Endothelial cell of umbilical vein (primary cell): Measurements from ENCODE around the gene MRLN. TPM values are rescaled to one million over a fixed set of nuclear protein-coding genes. Genes with fewer than 3 reads are reported as not detected.
"Not testable (repeated sequence)": the region's sequence is repeated elsewhere in the genome, so short reads cannot be mapped to it uniquely, and the experiment has no call there.

Source experiments
- BruUV-seq: library from RNA; stranded (reverse); fragments of 400-500 nt; replicated peaks from 2 replicates; lab custom pipeline; 2021; lab: Mats Ljungman, UMichigan
- CTCF ChIA-PET: fragments of 300-600, 350-600 bp; sonication (Branson Sonifier 250); formaldehyde crosslinking; loops from one replicate; lab custom pipeline; 2021; ENCODE audit warnings: antibody characterized with exemption, inconsistent platforms; lab: Charles Lee
- POLR2A ChIA-PET: fragments of 300-600, 350-600 bp; sonication (Branson Sonifier 250); formaldehyde crosslinking; loops from one replicate; lab custom pipeline; 2021; ENCODE audit warnings: antibody characterized with exemption, inconsistent platforms; lab: Charles Lee
- DNase-seq: peaks from one replicate; pipeline ENCODE4 v3.0.0-alpha.2; 2011; ENCODE audit warnings: low read depth, low spot score
- FAIRE-seq: peaks from 2 replicates; lab custom pipeline; 2011; peaks lifted over from hg19 to GRCh38; lab: Jason Lieb, UNC
- H2AFZ ChIP-seq: 2 replicates; pipeline ENCODE4 v1.6.0; 2012; ENCODE audit warnings: low read depth, low read length, control low read depth, inconsistent platforms
- H3K27ac ChIP-seq: 2 replicates; pipeline ENCODE4 v1.5.1; 2011; ENCODE audit warnings: low read depth, mild to moderate bottlenecking, control low read depth, low read length, moderate library complexity; ENCODE audit not compliant: insufficient read depth
- H3K27me3 ChIP-seq, 2 experiments: 2 replicates each; pipeline versions ENCODE4 v1.6.0 to v1.6.1; 2011; ENCODE audit warnings: low read length in 2 of 2, mixed read lengths in 1 of 2; ENCODE audit not compliant: control insufficient read depth in 2 of 2, insufficient read depth in 2 of 2
- H3K36me3 ChIP-seq, 2 experiments: 2 replicates in 1 of 2; 3 replicates in 1 of 2; pipeline ENCODE4 v1.5.1; 2011; ENCODE audit warnings: low read length in 2 of 2, mild to moderate bottlenecking in 1 of 2, moderate library complexity in 1 of 2; ENCODE audit not compliant: control insufficient read depth in 2 of 2, insufficient read depth in 2 of 2; ENCODE audit errors: extremely low read depth in 1 of 2
- H3K4me1 ChIP-seq: 3 replicates; pipeline ENCODE4 v1.5.1; 2011; ENCODE audit warnings: mild to moderate bottlenecking, low read length; ENCODE audit not compliant: control insufficient read depth, insufficient read depth; ENCODE audit errors: extremely low read depth
- H3K4me2 ChIP-seq: 2 replicates; pipeline ENCODE4 v1.6.1; 2011; ENCODE audit warnings: low read length, control low read depth, mixed read lengths; ENCODE audit not compliant: insufficient read depth
- H3K4me3 ChIP-seq, 3 experiments: fragments of 200-600 bp in 1 of 3; sonication (generic), shearing (Covaris generic) in 1 of 3; replicated peaks in 1 of 3; 2 replicates each; pipeline ENCODE4 v1.5.1; 2011 to 2016; ENCODE audit warnings: control low read depth in 3 of 3, low read length in 3 of 3, mild to moderate bottlenecking in 2 of 3, inconsistent platforms in 1 of 3, low read depth in 1 of 3, moderate library complexity in 1 of 3; ENCODE audit not compliant: insufficient read depth in 1 of 3
- H3K79me2 ChIP-seq: 2 replicates; pipeline ENCODE4 v1.6.0; 2012; ENCODE audit warnings: low read length, inconsistent platforms; ENCODE audit not compliant: control insufficient read depth, insufficient read depth
- H3K9ac ChIP-seq: replicated peaks from 2 replicates; pipeline ENCODE3; 2011; ENCODE audit warnings: low read length, control low read depth; ENCODE audit not compliant: insufficient read depth; ENCODE audit errors: extremely low read depth
- H3K9me1 ChIP-seq: replicated peaks from 3 replicates; pipeline ENCODE4 v1.6.0; 2011; ENCODE audit warnings: mild to moderate bottlenecking, low read length; ENCODE audit not compliant: control insufficient read depth, insufficient read depth; ENCODE audit errors: extremely low read depth
- H3K9me3 ChIP-seq: replicated peaks from 2 replicates; pipeline ENCODE4 v1.5.1; 2012; ENCODE audit warnings: low read length, inconsistent platforms; ENCODE audit not compliant: control insufficient read depth, insufficient read depth
- H4K20me1 ChIP-seq: replicated peaks from 2 replicates; pipeline ENCODE3; 2011; ENCODE audit warnings: mild to moderate bottlenecking, low read length; ENCODE audit not compliant: control insufficient read depth, insufficient read depth; ENCODE audit errors: extremely low read depth
- CTCF ChIP-seq, 2 donors: IDR thresholded peaks; 1 replicate in 1 of 2; 2 replicates in 1 of 2; pipeline ENCODE4 v1.5.1; 2011; ENCODE audit warnings: low read length in 2 of 2, mild to moderate bottlenecking in 2 of 2, moderate library complexity in 2 of 2, control low read depth in 1 of 2, inconsistent platforms in 1 of 2, low read depth in 1 of 2; ENCODE audit not compliant: insufficient read depth in 1 of 2; ENCODE audit errors: extremely low read depth in 1 of 2
- EZH2 ChIP-seq: IDR thresholded peaks from 2 replicates; pipeline ENCODE4 v1.6.1; 2012; ENCODE audit warnings: borderline replicate concordance, low read depth, mild to moderate bottlenecking, moderate library complexity, low read length, inconsistent platforms; ENCODE audit not compliant: severe bottlenecking
- FOS ChIP-seq: IDR thresholded peaks from 2 replicates; pipeline ENCODE4 v1.6.1; 2011; ENCODE audit warnings: mild to moderate bottlenecking, low read length, moderate library complexity, borderline replicate concordance; ENCODE audit not compliant: insufficient read depth
- GATA2 ChIP-seq: IDR thresholded peaks from 2 replicates; pipeline ENCODE4 v1.7.0; 2011; ENCODE audit warnings: low read depth, mild to moderate bottlenecking, moderate library complexity, mixed read lengths, low read length; ENCODE audit not compliant: insufficient read length, insufficient read depth
- JUN ChIP-seq: IDR thresholded peaks from 2 replicates; pipeline ENCODE4 v1.6.1; 2011; ENCODE audit warnings: borderline replicate concordance, low read depth; ENCODE audit not compliant: insufficient read length, insufficient read depth
- MYC ChIP-seq: IDR thresholded peaks from one replicate; pipeline ENCODE4 v1.6.1; 2011; ENCODE audit warnings: mild to moderate bottlenecking, low read depth, low read length
- POLR2A ChIP-seq: IDR thresholded peaks from 2 replicates; pipeline ENCODE4 v1.6.1; 2012; ENCODE audit warnings: low read depth, mild to moderate bottlenecking, control low read depth, low read length
- POLR2AphosphoS5 ChIP-seq: IDR thresholded peaks from 2 replicates; pipeline ENCODE4 v1.6.1; 2012; ENCODE audit warnings: low read depth, mild to moderate bottlenecking, control low read depth, low read length, moderate library complexity; ENCODE audit not compliant: insufficient read depth
- dilution Hi-C: fragments of 300-500 bp; cut with MboI; formaldehyde crosslinking; loops from one replicate; pipeline ENCODE4 v1.15.0; 2019; ENCODE audit warnings: low sequenced_read_pairs; ENCODE audit not compliant: extremely low pct_ligation_motif_present
- intact Hi-C: fragments of 100-400 bp; cut with micrococcal nuclease; formaldehyde crosslinking; loops from one replicate; pipeline ENCODE4 v1.10.0; 2022
- polyA plus RNA-seq, 4 experiments: library from polyadenylated mRNA; depleted of rRNA in 3 of 4; stranded (reverse) in 3 of 4; unstranded in 1 of 4; fragments of >200 nt; gene quantifications; 2 replicates each; pipeline versions ENCODE4 v1.2.1 to v1.2.3, GENCODE V29; 2011 to 2012; ENCODE audit warnings: missing spikeins in 1 of 4
- total RNA-seq: library from RNA; stranded (reverse); gene quantifications from 2 replicates; pipeline ENCODE4 v1.2.3, GENCODE V29; 2021
- TF ChIP-seq, protein P1 (sequence below): IDR thresholded peaks from 2 replicates; pipeline ENCODE4 v1.6.1; 2011; ENCODE audit not compliant: insufficient read depth, insufficient read length

The MRLN gene
- total and polyA plus RNA-seq, 2 donors (not counting 3 experiments of a cell fraction or from before 2014, with no cell fraction given): not detected

- intact Hi-C loops, H3K27ac ChIP-seq, H3K9me3 ChIP-seq, H3K27me3 ChIP-seq, H3K4me3 ChIP-seq, dilution Hi-C loops, H4K20me1 ChIP-seq, H3K79me2 ChIP-seq, DNase-seq, CTCF ChIA-PET, BruUV-seq, H3K36me3 ChIP-seq, H3K4me1 ChIP-seq, FAIRE-seq, H3K9me1 ChIP-seq, H3K9ac ChIP-seq, H3K4me2 ChIP-seq, POLR2A ChIA-PET, H2AFZ ChIP-seq: not testable (repeated sequence)
Measured at GRCh38 chr10:59729167-59729566, 24.1 kb downstream of the MRLN start.

DNA sequence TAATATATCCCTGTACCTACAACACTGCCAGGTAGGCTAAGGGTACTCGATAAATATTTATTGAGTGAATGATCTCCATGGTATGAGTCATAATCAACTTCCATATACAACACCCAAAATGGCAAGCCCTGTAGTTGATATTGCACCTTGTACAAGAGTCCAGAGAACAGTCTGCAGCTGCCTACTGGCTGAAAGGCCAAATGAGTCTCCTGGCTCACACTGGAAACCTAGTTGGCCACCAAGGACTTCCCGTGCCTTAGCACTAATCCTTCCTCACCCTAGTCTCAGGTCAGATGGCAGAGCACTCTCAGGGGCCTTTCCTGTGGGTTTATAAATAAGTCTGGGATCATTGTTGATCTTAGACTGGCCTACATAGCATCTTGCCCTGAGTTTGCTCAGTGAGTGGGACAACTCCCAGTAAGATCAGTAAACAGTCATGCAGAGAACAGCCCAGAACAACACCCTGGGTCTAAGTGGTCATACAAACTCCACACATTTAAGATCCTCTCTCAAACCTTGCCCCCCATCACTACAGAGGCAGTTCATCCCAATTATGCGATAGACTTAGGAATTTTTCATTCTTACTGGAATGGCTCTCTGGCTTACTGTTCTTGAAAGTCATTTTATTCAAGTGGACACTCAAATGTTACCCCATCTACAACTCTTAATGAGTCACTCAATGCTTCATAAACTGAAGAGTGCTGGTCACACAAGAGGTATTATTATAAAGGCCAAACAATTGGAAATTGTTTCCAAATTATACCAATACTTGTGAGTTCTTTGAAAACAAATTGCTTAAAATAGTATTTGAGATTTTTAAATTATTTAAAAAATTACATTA is 28.9 kb downstream of the MRLN start:
- H3K27me3 ChIP-seq: no peaks in the 10 kb centered on the region
- POLR2A ChIA-PET: no interaction called here
- no peak for DNase-seq
- TF ChIP-seq POLR2AphosphoS5 (no peak), FOS (no peak), JUN (no peak), POLR2A (no peak), EZH2 (no peak), MYC (no peak), GATA2 (no peak), CTCF (IDR thresholded peaks at IDR 0.05; ENCODE audit: extremely low read depth in 1 of 2, insufficient read depth in 1 of 2, low read depth in 1 of 2, low read length in 2 of 2) (no peak)
- TF ChIP-seq, protein P1, sequence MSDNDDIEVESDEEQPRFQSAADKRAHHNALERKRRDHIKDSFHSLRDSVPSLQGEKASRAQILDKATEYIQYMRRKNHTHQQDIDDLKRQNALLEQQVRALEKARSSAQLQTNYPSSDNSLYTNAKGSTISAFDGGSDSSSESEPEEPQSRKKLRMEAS: no peak
- no peak for FAIRE-seq
- CTCF ChIA-PET: no interaction called here
- no peaks in the 10 kb centered on the region for H3K79me2 ChIP-seq
- intact Hi-C loops (no loop called here), dilution Hi-C loops (no loop called here)
- no peak overlapping the region for H3K27ac ChIP-seq
- H3K9me1 ChIP-seq: no peaks in the 10 kb centered on the region
- no peak overlapping the region for H3K4me3 ChIP-seq
- no peak overlapping the region for H3K9ac ChIP-seq
- no peaks in the 10 kb centered on the region for H4K20me1 ChIP-seq
- H3K36me3 ChIP-seq: no peaks in the 10 kb centered on the region
- no peaks in the 10 kb centered on the region for H3K4me1 ChIP-seq
- H3K4me2 ChIP-seq: no peak overlapping the region
- no peak overlapping the region for H2AFZ ChIP-seq
- no peaks in the 10 kb centered on the region for H3K9me3 ChIP-seq
- BruUV-seq: no TSS peak
